IMR-90 (cell line): ENCODE results near the gene QPRT. TPM values are rescaled to one million over a fixed set of nuclear protein-coding genes. Genes with fewer than 3 reads are reported as not detected.

ENCODE experiments used
- ATAC-seq: fragments of 200-7000 bp; cut with Tn5 transposase; 2 replicates; pipeline ENCODE4 v1.9.1; 2020; ENCODE audit warnings: low read depth, mild to moderate bottlenecking, moderate library complexity
- BruUV-seq: library from RNA; stranded (reverse); fragments of 400-500 nt; replicated peaks from 2 replicates; lab custom pipeline; 2021; lab: Mats Ljungman, UMichigan
- CTCF ChIA-PET: fragments of 300-600 bp; formaldehyde crosslinking; extraction: SDS; loops from one replicate; lab custom pipeline; 2021; ENCODE audit warnings: antibody characterized with exemption; lab: Yijun Ruan, JAX
- POLR2A ChIA-PET: fragments of 300-600 bp; sonication (Branson Sonifier 250); formaldehyde crosslinking; loops from one replicate; lab custom pipeline; 2022; ENCODE audit warnings: antibody characterized with exemption; ENCODE audit not compliant: unreplicated experiment; lab: Charles Lee
- DNase-seq: peaks from one replicate; pipeline ENCODE4 v3.0.0; 2013
- H2AFZ ChIP-seq: replicated peaks from 2 replicates; pipeline ENCODE3; 2013; ENCODE audit warnings: low read length, mild to moderate bottlenecking; ENCODE audit not compliant: poor library complexity
- H2AK5ac ChIP-seq: 2 replicates; pipeline ENCODE4 v1.6.1; 2013; ENCODE audit warnings: low read depth, low read length, inconsistent platforms
- H2AK9ac ChIP-seq: replicated peaks from 2 replicates; pipeline ENCODE3; 2013; ENCODE audit warnings: mild to moderate bottlenecking, low read depth, low read length, moderate library complexity; ENCODE audit not compliant: poor library complexity
- H2BK120ac ChIP-seq: 2 replicates; pipeline ENCODE4 v1.6.1; 2013; ENCODE audit warnings: low read depth, low read length, inconsistent platforms
- H2BK15ac ChIP-seq: 3 replicates; pipeline ENCODE4 v1.6.1; 2013; ENCODE audit warnings: low read depth, low read length, inconsistent platforms
- H2BK20ac ChIP-seq: 2 replicates; pipeline ENCODE4 v1.6.1; 2013; ENCODE audit warnings: low read depth, mild to moderate bottlenecking, inconsistent platforms, low read length, moderate library complexity
- H2BK5ac ChIP-seq: 2 replicates; pipeline ENCODE4 v1.6.1; 2013; ENCODE audit warnings: mild to moderate bottlenecking, low read depth, low read length, inconsistent platforms; ENCODE audit not compliant: poor library complexity, severe bottlenecking
- H3K14ac ChIP-seq: replicated peaks from 2 replicates; pipeline ENCODE4 v1.6.1; 2013; ENCODE audit warnings: low read depth, low read length, inconsistent platforms
- H3K18ac ChIP-seq: 2 replicates; pipeline ENCODE4 v1.6.1; 2013; ENCODE audit warnings: low read depth, low read length, control low read depth
- H3K23ac ChIP-seq: 2 replicates; pipeline ENCODE4 v1.6.1; 2013; ENCODE audit warnings: low read depth, low read length, inconsistent platforms
- H3K27ac ChIP-seq: 2 replicates; pipeline ENCODE4 v1.5.1; 2013; ENCODE audit warnings: mild to moderate bottlenecking, control low read depth, low read length; ENCODE audit not compliant: insufficient read depth
- H3K27me3 ChIP-seq: 2 replicates; pipeline ENCODE4 v1.6.1; 2013; ENCODE audit warnings: low read length; ENCODE audit not compliant: control insufficient read depth, insufficient read depth
- H3K36me3 ChIP-seq: 2 replicates; pipeline ENCODE4 v1.6.1; 2013; ENCODE audit warnings: low read length, mixed read lengths; ENCODE audit not compliant: control insufficient read depth, insufficient read depth
- H3K4ac ChIP-seq: 2 replicates; pipeline ENCODE4 v1.6.1; 2013; ENCODE audit warnings: low read depth, low read length, inconsistent platforms
- H3K4me1 ChIP-seq: 2 replicates; pipeline ENCODE4 v1.6.1; 2013; ENCODE audit warnings: low read length, mixed read lengths; ENCODE audit not compliant: control insufficient read depth, insufficient read depth
- H3K4me2 ChIP-seq: 2 replicates; pipeline ENCODE4 v1.6.1; 2013; ENCODE audit warnings: low read depth, mild to moderate bottlenecking, control low read depth, low read length, moderate library complexity
- H3K4me3 ChIP-seq: 2 replicates; pipeline ENCODE4 v1.5.1; 2013; ENCODE audit warnings: low read depth, mild to moderate bottlenecking, control low read depth, low read length, moderate library complexity; ENCODE audit not compliant: insufficient read depth
- H3K56ac ChIP-seq: 2 replicates; pipeline ENCODE4 v1.6.1; 2013; ENCODE audit warnings: low read length, inconsistent platforms; ENCODE audit not compliant: insufficient read depth; ENCODE audit errors: extremely low read depth
- H3K79me1 ChIP-seq, 2 experiments: 2 replicates each; pipeline ENCODE4 v1.6.1; 2013; ENCODE audit warnings: low read length in 2 of 2, inconsistent platforms in 1 of 2, low read depth in 1 of 2
- H3K9ac ChIP-seq: 2 replicates; pipeline ENCODE4 v1.6.1; 2013; ENCODE audit warnings: low read depth, low read length, control low read depth
- H3K9me1 ChIP-seq: 2 replicates; pipeline ENCODE4 v1.6.1; 2013; ENCODE audit warnings: low read length, inconsistent platforms; ENCODE audit not compliant: insufficient read depth
- H3K9me3 ChIP-seq: 2 replicates; pipeline ENCODE4 v1.6.1; 2013; ENCODE audit warnings: low read length; ENCODE audit not compliant: control insufficient read depth, insufficient read depth
- H4K20me1 ChIP-seq: 2 replicates; pipeline ENCODE4 v1.6.1; 2013; ENCODE audit warnings: low read length, inconsistent platforms; ENCODE audit not compliant: insufficient read depth
- H4K5ac ChIP-seq: 2 replicates; pipeline ENCODE4 v1.6.1; 2013; ENCODE audit warnings: mild to moderate bottlenecking, low read depth, low read length, control low read depth
- H4K8ac ChIP-seq, 2 experiments: 2 replicates each; pipeline ENCODE4 v1.6.1; 2013; ENCODE audit warnings: low read depth in 2 of 2, low read length in 2 of 2, control low read depth in 1 of 2, inconsistent platforms in 1 of 2
- H4K91ac ChIP-seq: 2 replicates; pipeline ENCODE4 v1.6.1; 2013; ENCODE audit warnings: low read depth, low read length, inconsistent platforms; ENCODE audit not compliant: insufficient read depth
- BHLHE40 ChIP-seq: fragments of 150-350 bp; IDR thresholded peaks from 2 replicates; pipeline ENCODE4 v1.6.1; 2016; ENCODE audit warnings: mild to moderate bottlenecking, low read depth, low read length
- CEBPB ChIP-seq: IDR thresholded peaks from 2 replicates; pipeline ENCODE4 v1.6.1; 2012; ENCODE audit warnings: low read depth, low read length, improper control_type of control experiment
- CHD1 ChIP-seq: IDR thresholded peaks from 2 replicates; pipeline ENCODE4 v1.6.1; 2012; ENCODE audit warnings: low read depth, low read length, improper control_type of control experiment
- CTCF ChIP-seq: conservative IDR thresholded peaks from 2 replicates; pipeline ENCODE4 v1.5.1; 2012; ENCODE audit warnings: mild to moderate bottlenecking, low read depth, low read length, improper control_type of control experiment
- ELK1 ChIP-seq: fragments of 150-350 bp; IDR thresholded peaks from 2 replicates; pipeline ENCODE4 v1.6.1; 2016; ENCODE audit warnings: low read depth, mild to moderate bottlenecking, low read length, moderate library complexity, borderline replicate concordance
- FOS ChIP-seq: fragments of 150-350 bp; IDR thresholded peaks from 2 replicates; pipeline ENCODE4 v1.6.1; 2016; ENCODE audit warnings: low read depth, low read length
- MAFK ChIP-seq: IDR thresholded peaks from 2 replicates; pipeline ENCODE4 v1.6.1; 2012; ENCODE audit warnings: low read depth, low read length, improper control_type of control experiment
- MAZ ChIP-seq: IDR thresholded peaks from 2 replicates; pipeline ENCODE4 v1.6.1; 2012; ENCODE audit warnings: low read depth, mild to moderate bottlenecking, low read length, improper control_type of control experiment, moderate library complexity, borderline replicate concordance
- POLR2A ChIP-seq: IDR thresholded peaks from 2 replicates; pipeline ENCODE4 v1.6.1; 2012; ENCODE audit warnings: mild to moderate bottlenecking, low read depth, low read length
- RAD21 ChIP-seq: IDR thresholded peaks from 2 replicates; pipeline ENCODE4 v1.6.1; 2012; ENCODE audit warnings: low read length, improper control_type of control experiment
- RCOR1 ChIP-seq: IDR thresholded peaks from 2 replicates; pipeline ENCODE4 v1.6.1; 2012; ENCODE audit warnings: mild to moderate bottlenecking, low read length, improper control_type of control experiment; ENCODE audit not compliant: insufficient replicate concordance
- RFX5 ChIP-seq: IDR thresholded peaks from 2 replicates; pipeline ENCODE4 v1.8.0; 2012; ENCODE audit warnings: low read depth, mild to moderate bottlenecking, low read length, moderate library complexity
- USF2 ChIP-seq: fragments of 150-350 bp; IDR thresholded peaks from 2 replicates; pipeline ENCODE4 v1.6.1; 2017; ENCODE audit warnings: mild to moderate bottlenecking, antibody characterized with exemption, low read length, low read depth
- WGBS, 2 experiments: methylation state at CpG; one replicate each; pipeline versions ENCODE4 v1.1.5 to v1.1.7; 2013; ENCODE audit warnings: missing lambda C conversion rate in 2 of 2; ENCODE audit not compliant: insufficient read length in 1 of 2; ENCODE audit errors: extremely low coverage in 2 of 2; 5-methylcytosine and 5-hydroxymethylcytosine counted together
- dilution Hi-C: fragments of 300-500 bp; cut with HindIII; formaldehyde crosslinking; loops from one replicate; pipeline ENCODE4 v1.14.3; 2018; ENCODE audit warnings: low sequenced_read_pairs; ENCODE audit not compliant: unreplicated experiment
- in situ Hi-C: fragments of 300-500 bp; cut with MboI; formaldehyde crosslinking; loops from 3 replicates; pipeline ENCODE4 v1.14.3; 2019; ENCODE audit warnings: low sequenced_read_pairs, inconsistent platforms, mixed read lengths
- intact Hi-C: fragments of 100-400 bp; cut with micrococcal nuclease; formaldehyde crosslinking; loops from 2 replicates; pipeline ENCODE4 v1.10.0; 2022
- polyA plus RNA-seq, 3 experiments: library from polyadenylated mRNA; depleted of rRNA; stranded (reverse); fragments of >200 nt; gene quantifications; 2 replicates each; pipeline ENCODE4 v1.2.3, GENCODE V29; 2012; ENCODE audit warnings: low replicate concordance in 1 of 3
- total RNA-seq: library from RNA; depleted of rRNA; stranded (reverse); fragments of >200 nt; gene quantifications from 2 replicates; pipeline ENCODE4 v1.2.3, GENCODE V29; 2012

QPRT gene
- total and polyA plus RNA-seq, 2 of the 4 experiments (the other 2 are of a cell fraction): 3.4 to 6.3 TPM

GRCh38 chr16:29701214-29701555, 22.2 kb downstream of the QPRT start (continued):
- TF ChIP-seq RFX5: no peak
- no peak for TF ChIP-seq POLR2A
- TF ChIP-seq MAFK: no peak
- TF ChIP-seq RAD21: no peak
- no peak for TF ChIP-seq FOS

GRCh38 chr16:29702269-29702668, 23.3 kb downstream of the QPRT start:
- H2BK20ac ChIP-seq: no peak overlapping the region
- no peak overlapping the region for H3K14ac ChIP-seq
- no peak overlapping the region for H3K4ac ChIP-seq
- CTCF ChIA-PET: interaction anchor here (0.6 kb wide), 1 partner anchor 373 kb away, joined by 3 read pairs; the partner anchor contains the start of gene PPP4C
- no peak overlapping the region for H2AFZ ChIP-seq
- peaks cover 10% of the 10 kb centered on the region; the same call in 1 of the 2 replicates for H3K27me3 ChIP-seq
- H3K4me1 ChIP-seq: no peaks in the 10 kb centered on the region
- no peak overlapping the region for H3K18ac ChIP-seq
- H4K5ac ChIP-seq: no peak overlapping the region
- POLR2A ChIA-PET: no interaction called here
- no peak overlapping the region for H3K56ac ChIP-seq
- no peak overlapping the region for H3K9ac ChIP-seq
- H3K36me3 ChIP-seq: no peaks in the 10 kb centered on the region
- in situ Hi-C loops (no loop called here), dilution Hi-C loops (no loop called here), intact Hi-C loops (no loop called here)
- DNase-seq (no peak), ATAC-seq (no peak)
- WGBS, 2 experiments: 100% methylated on average over 1 of the region's 13 CpGs; no CpG with 5 or more reads in 1 of the 2 experiments
- H4K8ac ChIP-seq: no peak overlapping the region
- H3K23ac ChIP-seq: no peak overlapping the region
- H3K4me2 ChIP-seq: no peak overlapping the region
- H4K91ac ChIP-seq: no peak overlapping the region
- no peak overlapping the region for H2BK5ac ChIP-seq
- no peak for TF ChIP-seq FOS
- TF ChIP-seq CTCF: no peak
- TF ChIP-seq MAFK: no peak
- no peak for TF ChIP-seq CEBPB
- TF ChIP-seq RFX5: no peak
- no peak for TF ChIP-seq USF2
- TF ChIP-seq ELK1: no peak
- no peak for TF ChIP-seq BHLHE40
- TF ChIP-seq CHD1: no peak
- TF ChIP-seq POLR2A: no peak
- no peak for TF ChIP-seq MAZ
- no peak for TF ChIP-seq RCOR1
- no peak overlapping the region for H2AK9ac ChIP-seq
- no TSS peak for BruUV-seq
- H3K9me1 ChIP-seq: no peaks in the 10 kb centered on the region
- no peaks in the 10 kb centered on the region for H3K9me3 ChIP-seq
- H3K79me1 ChIP-seq: no peaks in the 10 kb centered on the region
- H2BK15ac ChIP-seq: no peak overlapping the region
- H3K27ac ChIP-seq: no peak overlapping the region
- no peak overlapping the region for H3K4me3 ChIP-seq
- no peak overlapping the region for H2AK5ac ChIP-seq
- no peaks in the 10 kb centered on the region for H4K20me1 ChIP-seq
- no peak overlapping the region for H2BK120ac ChIP-seq
